Skeletal muscle satellite cell (primary cell): ENCODE measurements around the gene STAMBPL1.

Source experiments
- H3K27me3 ChIP-seq: 2 replicates; pipeline ENCODE4 v1.7.0; 2013; ENCODE audit warnings: low read length; ENCODE audit not compliant: control insufficient read depth, insufficient read depth
- H3K36me3 ChIP-seq: 2 replicates; pipeline ENCODE4 v1.7.0; 2013; ENCODE audit warnings: mild to moderate bottlenecking, control low read depth, low read length; ENCODE audit not compliant: insufficient read depth
- H3K4me1 ChIP-seq: 2 replicates; pipeline ENCODE4 v1.7.0; 2013; ENCODE audit warnings: low read length; ENCODE audit not compliant: control insufficient read depth, insufficient read depth
- H3K4me2 ChIP-seq: 2 replicates; pipeline ENCODE4 v1.7.0; 2013; ENCODE audit warnings: mild to moderate bottlenecking, low read length
- H3K4me3 ChIP-seq: 2 replicates; pipeline ENCODE4 v1.7.0; 2013; ENCODE audit warnings: low read length
- H3K9ac ChIP-seq: 2 replicates; pipeline ENCODE4 v1.7.0; 2013; ENCODE audit warnings: mild to moderate bottlenecking, low read depth, low read length, moderate library complexity
- H3K9me3 ChIP-seq: replicated peaks from 2 replicates; pipeline ENCODE4 v1.7.0; 2013; ENCODE audit warnings: mild to moderate bottlenecking, control low read depth, low read length

Gene STAMBPL1

GRCh38 chr10:88858491-88858890, 21.6 kb upstream of the STAMBPL1 start:
- H3K4me2 ChIP-seq, result no peak overlapping the region
- H3K9me3 ChIP-seq, result no peaks in the 10 kb centered on the region
- H3K9ac ChIP-seq, result no peak overlapping the region
- no peaks in the 10 kb centered on the region for H3K4me1 ChIP-seq
- H3K4me3 ChIP-seq, result no peak overlapping the region
- H3K27me3 ChIP-seq, result no peaks in the 10 kb centered on the region
- no peaks in the 10 kb centered on the region for H3K36me3 ChIP-seq

GRCh38 chr10:88861036-88861435, 19.0 kb upstream of the STAMBPL1 start:
- H3K36me3 ChIP-seq, result no peaks in the 10 kb centered on the region
- H3K9me3 ChIP-seq, result no peaks in the 10 kb centered on the region
- no peaks in the 10 kb centered on the region for H3K4me1 ChIP-seq
- no peak overlapping the region for H3K4me2 ChIP-seq
- no peak overlapping the region for H3K4me3 ChIP-seq
- no peaks in the 10 kb centered on the region for H3K27me3 ChIP-seq
- no peak overlapping the region for H3K9ac ChIP-seq

GRCh38 chr10:88865281-88865876, 14.7 kb upstream of the STAMBPL1 start:
- H3K27me3 ChIP-seq, result no peaks in the 10 kb centered on the region
- no peaks in the 10 kb centered on the region for H3K9me3 ChIP-seq
- no peak overlapping the region for H3K4me2 ChIP-seq
- no peak overlapping the region for H3K4me3 ChIP-seq
- H3K9ac ChIP-seq, result no peak overlapping the region
- no peaks in the 10 kb centered on the region for H3K4me1 ChIP-seq
- H3K36me3 ChIP-seq, result no peaks in the 10 kb centered on the region

GRCh38 chr10:88866454-88866853, 13.6 kb upstream of the STAMBPL1 start:
- H3K4me2 ChIP-seq, result no peak overlapping the region
- H3K36me3 ChIP-seq, result no peaks in the 10 kb centered on the region
- no peak overlapping the region for H3K9ac ChIP-seq
- H3K27me3 ChIP-seq, result no peaks in the 10 kb centered on the region
- no peaks in the 10 kb centered on the region for H3K4me1 ChIP-seq
- no peaks in the 10 kb centered on the region for H3K9me3 ChIP-seq
- H3K4me3 ChIP-seq, result no peak overlapping the region

- Histone ChIP-seq H3K9ac (no peak overlapping the region), H3K4me2 (no peak overlapping the region), H3K4me1 (no peaks in the 10 kb centered on the region), H3K27me3 (no peaks in the 10 kb centered on the region), H3K36me3 (no peaks in the 10 kb centered on the region), H3K4me3 (no peak overlapping the region), H3K9me3 (no peaks in the 10 kb centered on the region)
These were observed 10.0 kb upstream of the STAMBPL1 start for GRCh38 chr10:88870089-88870488.

- no peak overlapping the region for H3K9ac ChIP-seq
- no peak overlapping the region for H3K4me2 ChIP-seq
- H3K27me3 ChIP-seq, result no peaks in the 10 kb centered on the region
- H3K36me3 ChIP-seq, result no peaks in the 10 kb centered on the region
- no peak overlapping the region for H3K4me3 ChIP-seq
- H3K9me3 ChIP-seq, result no peaks in the 10 kb centered on the region
- no peaks in the 10 kb centered on the region for H3K4me1 ChIP-seq
These were observed 6.3 kb upstream of the STAMBPL1 start for GRCh38 chr10:88873757-88874156.

GRCh38 chr10:88874281-88874680, 5.8 kb upstream of the STAMBPL1 start:
- Histone ChIP-seq H3K9me3 (no peaks in the 10 kb centered on the region), H3K4me3 (no peak overlapping the region)

GRCh38 chr10:88875081-88875480, 5.0 kb upstream of the STAMBPL1 start:
- no peak overlapping the region for H3K4me2 ChIP-seq
- H3K36me3 ChIP-seq, result no peaks in the 10 kb centered on the region
- no peak overlapping the region for H3K4me3 ChIP-seq
- no peaks in the 10 kb centered on the region for H3K9me3 ChIP-seq
- H3K27me3 ChIP-seq, result no peaks in the 10 kb centered on the region
- no peak overlapping the region for H3K9ac ChIP-seq
- H3K4me1 ChIP-seq, result peaks cover 8% of the 10 kb centered on the region

More at GRCh38 chr10:88874281-88874680, 5.8 kb upstream of the STAMBPL1 start:
- peaks cover 2% of the 10 kb centered on the region for H3K4me1 ChIP-seq
- H3K36me3 ChIP-seq, result no peaks in the 10 kb centered on the region
- H3K4me2 ChIP-seq, result no peak overlapping the region
- H3K9ac ChIP-seq, result no peak overlapping the region
- H3K27me3 ChIP-seq, result no peaks in the 10 kb centered on the region

- Histone ChIP-seq H3K4me3 (no peak overlapping the region), H3K36me3 (no peaks in the 10 kb centered on the region), H3K9ac (no peak overlapping the region), H3K9me3 (no peaks in the 10 kb centered on the region), H3K4me1 (peaks cover 18% of the 10 kb centered on the region), H3K27me3 (no peaks in the 10 kb centered on the region), H3K4me2 (no peak overlapping the region)
These were observed 2.7 kb upstream of the STAMBPL1 start for GRCh38 chr10:88877298-88877697.

- no peaks in the 10 kb centered on the region for H3K27me3 ChIP-seq
- peak overlapping the region; percentile 94 for H3K4me2 ChIP-seq
- H3K9ac ChIP-seq, result peak overlapping the region; percentile 93
- no peaks in the 10 kb centered on the region for H3K36me3 ChIP-seq
- H3K4me3 ChIP-seq, result peak overlapping the region; percentile 94
- peaks cover 43% of the 10 kb centered on the region for H3K4me1 ChIP-seq
- H3K9me3 ChIP-seq, result no peaks in the 10 kb centered on the region
These were observed 434 bp downstream of the STAMBPL1 start for GRCh38 chr10:88880282-88881076.

- no peaks in the 10 kb centered on the region for H3K9me3 ChIP-seq
- H3K9ac ChIP-seq, result peak overlapping the region; percentile 93
- H3K4me1 ChIP-seq, result peaks cover 44% of the 10 kb centered on the region
- peak overlapping the region; percentile 94 for H3K4me2 ChIP-seq
- no peaks in the 10 kb centered on the region for H3K36me3 ChIP-seq
- peak overlapping the region; percentile 94 for H3K4me3 ChIP-seq
- no peaks in the 10 kb centered on the region for H3K27me3 ChIP-seq
These were observed 1.3 kb downstream of the STAMBPL1 start for GRCh38 chr10:88881320-88881719.
